ENCODE results near the gene SAP130.

The SAP130 gene

DNA sequence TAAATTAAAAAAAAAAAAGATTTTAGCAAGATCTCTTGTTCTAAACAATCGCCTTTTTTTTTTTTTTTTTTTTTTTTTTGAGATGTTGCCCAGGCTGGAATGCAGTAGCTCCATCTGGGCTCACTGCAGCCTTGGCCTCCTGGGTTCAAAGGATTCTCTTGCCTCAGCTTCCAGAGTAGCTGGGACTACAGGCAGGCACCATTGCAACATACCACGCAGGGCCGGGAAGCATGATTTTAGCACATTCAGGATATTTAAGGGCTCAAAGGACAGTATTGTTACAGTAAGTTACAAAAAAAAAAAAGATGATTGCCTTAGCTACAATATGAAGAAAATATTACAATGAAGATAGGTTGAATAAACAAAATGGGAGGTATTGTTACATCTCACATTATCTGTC lies 29.5 kb upstream of the SAP130 start:
- Histone ChIP-seq H3K79me2 (ENCODE audit: insufficient read depth, low read length) (no peaks in the 10 kb centered on the region), H2AFZ (ENCODE audit: low read depth, low read length) (no peak overlapping the region), H3K9ac (ENCODE audit: low read depth, low read length) (no peak overlapping the region), H3K4me3 (ENCODE audit: low read depth in 1 of 2, low read length in 2 of 2) (no peak overlapping the region), H3K27ac (ENCODE audit: low read length) (no peak overlapping the region), H3K27me3 (ENCODE audit: insufficient read depth, low read length, poor library complexity) (no peaks in the 10 kb centered on the region), H4K20me1 (ENCODE audit: insufficient read depth, low read length) (no peaks in the 10 kb centered on the region), H3K9me3 (ENCODE audit: insufficient read depth, low read length, severe bottlenecking) (no peaks in the 10 kb centered on the region), H3K36me3 (ENCODE audit: insufficient read depth, low read length) (no peaks in the 10 kb centered on the region), H3K4me1 (ENCODE audit: insufficient read depth, low read length) (no peaks in the 10 kb centered on the region), H3K4me2 (ENCODE audit: insufficient read depth, low read length) (no peak overlapping the region)
- no peak for DNase-seq
- ATAC-seq (ENCODE audit: insufficient read depth, low read depth): no peak
- TF ChIP-seq CTCF (IDR thresholded peaks at IDR 0.05; ENCODE audit: borderline replicate concordance, extremely low read depth, low read length, poor library complexity, severe bottlenecking): no peak
- TF ChIP-seq EZH2 (IDR thresholded peaks at IDR 0.05; ENCODE audit: borderline replicate concordance, low read depth, low read length, severe bottlenecking): no peak

DNA sequence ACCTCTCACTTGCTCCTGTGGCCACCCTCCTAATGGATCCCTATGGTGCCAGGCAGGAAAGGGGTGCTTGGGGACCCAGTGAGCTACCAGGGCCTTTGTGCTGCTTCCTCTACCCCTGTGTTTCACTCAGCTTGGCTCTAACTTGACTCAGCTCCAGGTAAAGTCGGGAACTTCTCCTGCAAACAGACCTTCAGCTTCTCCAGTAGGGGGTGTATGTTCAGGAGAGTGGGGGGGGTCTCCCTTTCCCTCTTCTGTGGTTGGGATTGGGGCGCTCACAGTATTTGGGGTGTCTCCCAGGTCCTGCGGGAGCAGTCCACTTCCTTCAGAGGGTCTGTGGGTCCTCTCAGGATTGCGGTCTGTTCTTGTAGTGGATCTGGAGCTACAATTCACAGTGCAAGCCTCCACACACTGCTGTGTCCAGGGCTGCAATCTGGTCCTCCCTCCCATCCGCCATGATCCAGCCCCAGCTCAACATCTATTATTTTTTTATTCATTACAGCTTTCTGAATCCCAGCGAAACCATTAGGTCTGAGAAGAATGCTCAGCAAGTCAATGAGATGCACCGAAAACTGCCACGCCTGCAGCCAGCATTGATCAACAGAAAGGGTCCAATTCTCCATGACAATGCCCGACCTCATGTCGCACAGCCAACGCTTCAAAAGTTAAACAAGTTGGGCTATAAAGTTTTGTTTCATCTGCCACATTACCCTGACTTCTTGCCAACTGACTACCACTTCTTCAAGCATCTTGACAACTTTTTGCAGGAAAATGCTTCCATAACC lies 26.4 kb upstream of the SAP130 start:
- Histone ChIP-seq H3K4me2 (ENCODE audit: insufficient read depth, low read length) (no peak overlapping the region), H3K9me3 (ENCODE audit: insufficient read depth, low read length, severe bottlenecking) (peaks cover 2% of the 10 kb centered on the region), H4K20me1 (ENCODE audit: insufficient read depth, low read length) (no peaks in the 10 kb centered on the region), H3K79me2 (ENCODE audit: insufficient read depth, low read length) (no peaks in the 10 kb centered on the region), H3K27ac (ENCODE audit: low read length) (no peak overlapping the region), H3K9ac (ENCODE audit: low read depth, low read length) (no peak overlapping the region), H3K27me3 (ENCODE audit: insufficient read depth, low read length, poor library complexity) (no peaks in the 10 kb centered on the region), H3K4me1 (ENCODE audit: insufficient read depth, low read length) (no peaks in the 10 kb centered on the region), H3K36me3 (ENCODE audit: insufficient read depth, low read length) (no peaks in the 10 kb centered on the region), H3K4me3 (ENCODE audit: low read depth in 1 of 2, low read length in 2 of 2) (no peak overlapping the region), H2AFZ (ENCODE audit: low read depth, low read length) (no peak overlapping the region)
- DNase-seq (no peak), ATAC-seq (ENCODE audit: insufficient read depth, low read depth) (no peak)
- TF ChIP-seq CTCF (IDR thresholded peaks at IDR 0.05; ENCODE audit: borderline replicate concordance, extremely low read depth, low read length, poor library complexity, severe bottlenecking) (no peak), EZH2 (IDR thresholded peaks at IDR 0.05; ENCODE audit: borderline replicate concordance, low read depth, low read length, severe bottlenecking) (no peak)

DNA sequence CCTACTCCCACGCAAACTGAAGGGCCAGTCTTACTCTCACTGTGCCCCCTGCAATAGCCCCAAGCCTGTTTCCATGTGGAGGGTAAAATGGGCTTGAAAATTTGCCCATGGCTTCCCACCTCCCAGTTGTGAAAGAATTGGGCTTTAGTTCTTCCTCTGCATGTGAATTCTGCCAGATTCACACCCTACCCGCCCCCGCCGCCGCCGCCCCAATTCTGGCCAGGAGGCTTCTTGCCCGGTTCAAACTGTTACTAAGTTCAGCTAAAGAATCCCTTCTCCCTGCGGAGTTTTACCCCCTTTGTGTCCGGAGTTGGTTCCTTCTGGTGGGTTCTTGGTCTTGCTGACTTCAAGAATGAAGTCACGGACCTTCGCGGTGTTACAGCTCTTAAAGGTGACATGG lies 25.5 kb upstream of the SAP130 start:
- no peak for DNase-seq
- Histone ChIP-seq H3K79me2 (ENCODE audit: insufficient read depth, low read length) (no peaks in the 10 kb centered on the region), H2AFZ (ENCODE audit: low read depth, low read length) (no peak overlapping the region), H3K4me1 (ENCODE audit: insufficient read depth, low read length) (no peaks in the 10 kb centered on the region), H3K27me3 (ENCODE audit: insufficient read depth, low read length, poor library complexity) (no peaks in the 10 kb centered on the region), H4K20me1 (ENCODE audit: insufficient read depth, low read length) (no peaks in the 10 kb centered on the region), H3K36me3 (ENCODE audit: insufficient read depth, low read length) (no peaks in the 10 kb centered on the region), H3K4me3 (ENCODE audit: low read depth in 1 of 2, low read length in 2 of 2) (no peak overlapping the region), H3K27ac (ENCODE audit: low read length) (no peak overlapping the region), H3K9me3 (ENCODE audit: insufficient read depth, low read length, severe bottlenecking) (peaks cover 2% of the 10 kb centered on the region), H3K9ac (ENCODE audit: low read depth, low read length) (no peak overlapping the region), H3K4me2 (ENCODE audit: insufficient read depth, low read length) (no peak overlapping the region)
- no peak for TF ChIP-seq CTCF (IDR thresholded peaks at IDR 0.05; ENCODE audit: borderline replicate concordance, extremely low read depth, low read length, poor library complexity, severe bottlenecking)
- no peak for ATAC-seq (ENCODE audit: insufficient read depth, low read depth)

Data from DND-41 (cell line).